PC-9 (cell line): ENCODE data around the gene KLK7.

Experiments used
- EZH2 ChIP-seq: fragments of 200-600 bp; sonication (generic); IDR thresholded peaks from 2 replicates; pipeline ENCODE4 v1.8.0; 2017; ENCODE audit warnings: antibody characterized with exemption, low read depth
- TF ChIP-seq, protein P1 (sequence below): fragments of 200-600 bp; sonication (generic); conservative IDR thresholded peaks from 2 replicates; pipeline ENCODE4 v1.6.1; 2017; ENCODE audit warnings: mixed run types, antibody characterized with exemption, mild to moderate bottlenecking, moderate library complexity

DNA sequence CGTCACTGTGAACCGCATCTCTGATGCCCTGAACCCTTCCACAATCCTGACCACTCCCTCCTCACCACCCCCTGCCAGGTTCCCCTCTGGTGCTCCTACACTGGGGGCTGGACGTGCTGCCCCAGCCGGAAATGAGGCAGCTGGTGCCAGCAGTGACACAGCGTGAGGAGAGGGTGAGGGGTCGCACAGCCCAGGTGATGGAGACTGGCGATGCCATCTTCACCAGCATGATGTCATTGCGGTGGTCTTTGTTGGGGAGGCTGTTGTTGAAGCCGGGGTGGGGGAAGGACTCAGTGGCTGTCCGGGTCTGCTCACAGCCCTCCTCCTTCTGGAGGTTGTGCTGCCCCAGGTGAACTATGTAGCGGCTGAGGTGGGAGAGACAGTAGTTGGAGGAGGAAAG lies 40.2 kb upstream of the KLK7 start:
- TF ChIP-seq, protein P1, sequence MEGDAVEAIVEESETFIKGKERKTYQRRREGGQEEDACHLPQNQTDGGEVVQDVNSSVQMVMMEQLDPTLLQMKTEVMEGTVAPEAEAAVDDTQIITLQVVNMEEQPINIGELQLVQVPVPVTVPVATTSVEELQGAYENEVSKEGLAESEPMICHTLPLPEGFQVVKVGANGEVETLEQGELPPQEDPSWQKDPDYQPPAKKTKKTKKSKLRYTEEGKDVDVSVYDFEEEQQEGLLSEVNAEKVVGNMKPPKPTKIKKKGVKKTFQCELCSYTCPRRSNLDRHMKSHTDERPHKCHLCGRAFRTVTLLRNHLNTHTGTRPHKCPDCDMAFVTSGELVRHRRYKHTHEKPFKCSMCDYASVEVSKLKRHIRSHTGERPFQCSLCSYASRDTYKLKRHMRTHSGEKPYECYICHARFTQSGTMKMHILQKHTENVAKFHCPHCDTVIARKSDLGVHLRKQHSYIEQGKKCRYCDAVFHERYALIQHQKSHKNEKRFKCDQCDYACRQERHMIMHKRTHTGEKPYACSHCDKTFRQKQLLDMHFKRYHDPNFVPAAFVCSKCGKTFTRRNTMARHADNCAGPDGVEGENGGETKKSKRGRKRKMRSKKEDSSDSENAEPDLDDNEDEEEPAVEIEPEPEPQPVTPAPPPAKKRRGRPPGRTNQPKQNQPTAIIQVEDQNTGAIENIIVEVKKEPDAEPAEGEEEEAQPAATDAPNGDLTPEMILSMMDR, result no peak
- TF ChIP-seq EZH2, result no peak
